Smooth muscle cell (in vitro differentiated cells): ENCODE data around the gene ZNF74. TPM values are rescaled to one million over a fixed set of nuclear protein-coding genes. Genes with fewer than 3 reads are reported as not detected.
"Not testable (repeated sequence)": the region's sequence is repeated elsewhere in the genome, so short reads cannot be mapped to it uniquely, and the experiment has no call there.

Experiments
- DNase-seq: peaks from one replicate; lab custom pipeline; 2025; ENCODE audit not compliant: unreplicated experiment; lab: John Stamatoyannopoulos, UW
- H2AFZ ChIP-seq: fragments of 200-600 bp; sonication (generic); 2 replicates; pipeline ENCODE4 v1.6.0; 2016; ENCODE audit warnings: antibody characterized with exemption, low read depth, mild to moderate bottlenecking
- H3F3A ChIP-seq: fragments of 200-600 bp; sonication (generic); 2 replicates; pipeline ENCODE4 v1.6.0; 2017; ENCODE audit warnings: antibody characterized with exemption, low read depth
- H3K27ac ChIP-seq: fragments of 200-600 bp; sonication (generic); 2 replicates; pipeline ENCODE4 v1.5.1; 2016; ENCODE audit warnings: low read depth, mild to moderate bottlenecking
- H3K27me3 ChIP-seq: fragments of 200-600 bp; sonication (generic); 2 replicates; pipeline ENCODE4 v1.6.1; 2016; ENCODE audit warnings: low read depth, mild to moderate bottlenecking
- H3K36me3 ChIP-seq: fragments of 200-600 bp; sonication (generic); 2 replicates; pipeline ENCODE4 v1.5.1; 2016; ENCODE audit warnings: low read depth
- H3K4me1 ChIP-seq: fragments of 200-600 bp; sonication (generic); 2 replicates; pipeline ENCODE4 v1.5.1; 2016; ENCODE audit warnings: low read depth
- H3K4me2 ChIP-seq: fragments of 200-600 bp; sonication (generic); 2 replicates; pipeline ENCODE4 v1.6.0; 2016; ENCODE audit warnings: mild to moderate bottlenecking
- H3K4me3 ChIP-seq: fragments of 200-600 bp; sonication (generic); 2 replicates; pipeline ENCODE4 v1.5.1; 2016; ENCODE audit warnings: mild to moderate bottlenecking
- H3K79me2 ChIP-seq: fragments of 200-600 bp; sonication (generic); 2 replicates; pipeline ENCODE4 v1.6.0; 2016; ENCODE audit warnings: low read depth, mild to moderate bottlenecking
- H3K9ac ChIP-seq: fragments of 200-600 bp; sonication (generic); 2 replicates; pipeline ENCODE4 v1.6.0; 2016; ENCODE audit warnings: low read depth
- H3K9me3 ChIP-seq: fragments of 200-600 bp; sonication (generic); replicated peaks from 2 replicates; pipeline ENCODE4 v1.5.1; 2016; ENCODE audit warnings: low read depth
- H4K20me1 ChIP-seq: fragments of 200-600 bp; sonication (generic); 2 replicates; pipeline ENCODE4 v1.6.0; 2016; ENCODE audit warnings: low read depth
- WGBS: methylation state at CpG from one replicate; pipeline ENCODE4 v1.1.7; 2016; ENCODE audit warnings: low lambda C conversion rate; 5-methylcytosine and 5-hydroxymethylcytosine counted together
- polyA plus RNA-seq: library from polyadenylated mRNA; unstranded; fragments of >200 nt; fragmentation: Nextera tagmentation; extraction: Ambion mirVana; gene quantifications from 2 replicates; pipeline ENCODE4 v1.2.1, GENCODE V29; 2016
- total RNA-seq: library from RNA; depleted of rRNA; stranded (reverse); fragments of >200 nt; gene quantifications from 2 replicates; pipeline ENCODE4 v1.2.3, GENCODE V29; 2014
- TF ChIP-seq, protein P1 (sequence below): fragments of 200-600 bp; sonication (generic); IDR thresholded peaks from 2 replicates; pipeline ENCODE4 v1.5.1; 2017; ENCODE audit warnings: borderline replicate concordance, mild to moderate bottlenecking, antibody characterized with exemption; ENCODE audit not compliant: insufficient read depth, poor library complexity, severe bottlenecking

Gene ZNF74
- total and polyA plus RNA-seq, 2 experiments from 2014 or later, result 11.8 to 14.3 TPM

GRCh38 chr22:20449819-20450550 lies 56.0 kb downstream of the ZNF74 start:
- Histone ChIP-seq H2AFZ (no peak overlapping the region), H3K36me3 (no peaks in the 10 kb centered on the region), H3K27me3 (no peaks in the 10 kb centered on the region), H4K20me1 (no peaks in the 10 kb centered on the region), H3K79me2 (no peaks in the 10 kb centered on the region), H3K4me3 (no peak overlapping the region), H3F3A (no peaks in the 10 kb centered on the region), H3K9me3 (no peaks in the 10 kb centered on the region), H3K9ac (no peak overlapping the region), H3K27ac (no peak overlapping the region), H3K4me1 (no peaks in the 10 kb centered on the region), H3K4me2 (no peak overlapping the region)
- 95% methylated on average over 19 of the region's 19 CpGs for WGBS
- no peak for DNase-seq
- TF ChIP-seq, protein P1, sequence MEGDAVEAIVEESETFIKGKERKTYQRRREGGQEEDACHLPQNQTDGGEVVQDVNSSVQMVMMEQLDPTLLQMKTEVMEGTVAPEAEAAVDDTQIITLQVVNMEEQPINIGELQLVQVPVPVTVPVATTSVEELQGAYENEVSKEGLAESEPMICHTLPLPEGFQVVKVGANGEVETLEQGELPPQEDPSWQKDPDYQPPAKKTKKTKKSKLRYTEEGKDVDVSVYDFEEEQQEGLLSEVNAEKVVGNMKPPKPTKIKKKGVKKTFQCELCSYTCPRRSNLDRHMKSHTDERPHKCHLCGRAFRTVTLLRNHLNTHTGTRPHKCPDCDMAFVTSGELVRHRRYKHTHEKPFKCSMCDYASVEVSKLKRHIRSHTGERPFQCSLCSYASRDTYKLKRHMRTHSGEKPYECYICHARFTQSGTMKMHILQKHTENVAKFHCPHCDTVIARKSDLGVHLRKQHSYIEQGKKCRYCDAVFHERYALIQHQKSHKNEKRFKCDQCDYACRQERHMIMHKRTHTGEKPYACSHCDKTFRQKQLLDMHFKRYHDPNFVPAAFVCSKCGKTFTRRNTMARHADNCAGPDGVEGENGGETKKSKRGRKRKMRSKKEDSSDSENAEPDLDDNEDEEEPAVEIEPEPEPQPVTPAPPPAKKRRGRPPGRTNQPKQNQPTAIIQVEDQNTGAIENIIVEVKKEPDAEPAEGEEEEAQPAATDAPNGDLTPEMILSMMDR, result no peak

DNA sequence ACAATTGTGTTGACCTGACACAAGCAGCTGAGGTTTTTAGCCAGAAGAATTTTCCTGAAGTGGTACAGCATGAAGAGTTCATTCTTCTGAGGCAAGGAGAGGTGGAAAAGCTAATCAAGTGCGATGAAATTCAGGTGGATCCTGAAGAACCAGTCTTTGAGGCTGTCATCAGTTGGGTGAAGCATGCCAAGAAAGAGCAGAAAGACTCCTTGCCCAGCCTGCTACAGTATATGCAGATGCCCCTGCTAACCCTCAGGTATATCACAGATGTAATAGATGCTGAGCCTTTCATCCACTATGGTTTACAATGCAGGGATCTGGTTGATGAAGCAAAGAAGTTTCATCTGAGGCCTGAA lies 56.6 kb downstream of the ZNF74 start:
- Histone ChIP-seq H3K36me3 (no peaks in the 10 kb centered on the region), H3K9ac (no peak overlapping the region), H3F3A (no peaks in the 10 kb centered on the region), H3K27ac (no peak overlapping the region), H3K4me1 (no peaks in the 10 kb centered on the region), H4K20me1 (no peaks in the 10 kb centered on the region), H3K4me2 (no peak overlapping the region), H3K27me3 (no peaks in the 10 kb centered on the region), H2AFZ (no peak overlapping the region), H3K4me3 (no peak overlapping the region), H3K79me2 (no peaks in the 10 kb centered on the region), H3K9me3 (no peaks in the 10 kb centered on the region)
- whole genome bisulfite sequencing, result 100% methylated on average over 1 of the region's 1 CpG
- DNase-seq, result no peak
- TF ChIP-seq, protein P1, result no peak

DNA sequence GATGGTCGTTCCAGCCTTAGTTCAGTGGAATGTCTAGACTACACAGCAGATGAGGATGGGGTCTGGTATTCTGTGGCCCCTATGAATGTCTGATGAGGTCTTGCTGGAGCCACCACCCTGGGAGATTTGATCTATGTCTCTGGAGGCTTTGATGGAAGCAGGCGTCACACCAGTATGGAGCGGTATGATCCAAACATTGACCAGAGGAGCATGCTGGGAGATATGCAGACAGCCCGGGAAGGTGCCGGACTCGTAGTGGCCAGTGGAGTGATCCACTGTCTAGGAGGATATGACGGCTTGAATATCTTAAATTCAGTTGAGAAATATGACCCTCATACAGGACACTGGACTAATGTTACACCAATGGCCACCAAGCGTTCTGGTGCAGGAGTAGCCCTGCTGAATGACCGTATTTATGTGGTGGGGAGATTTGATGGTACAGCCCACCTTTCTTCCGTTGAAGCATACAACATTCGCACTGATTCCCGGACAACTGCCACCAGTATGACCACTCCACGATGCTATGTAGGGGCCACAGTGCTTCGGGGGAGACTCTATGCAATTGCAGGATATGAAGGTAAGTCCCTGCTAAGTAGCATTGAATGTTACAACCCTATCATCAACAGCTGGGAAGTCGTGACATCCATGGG lies 57.3 kb downstream of the ZNF74 start:
- DNase-seq, H3K79me2 ChIP-seq, H3K27me3 ChIP-seq, H2AFZ ChIP-seq, H4K20me1 ChIP-seq, H3K4me3 ChIP-seq, H3K4me2 ChIP-seq, H3K27ac ChIP-seq, H3F3A ChIP-seq, H3K9me3 ChIP-seq, H3K4me1 ChIP-seq, H3K36me3 ChIP-seq, H3K9ac ChIP-seq: not testable (repeated sequence)
- 95% methylated on average over 15 of the region's 15 CpGs for WGBS

DNA sequence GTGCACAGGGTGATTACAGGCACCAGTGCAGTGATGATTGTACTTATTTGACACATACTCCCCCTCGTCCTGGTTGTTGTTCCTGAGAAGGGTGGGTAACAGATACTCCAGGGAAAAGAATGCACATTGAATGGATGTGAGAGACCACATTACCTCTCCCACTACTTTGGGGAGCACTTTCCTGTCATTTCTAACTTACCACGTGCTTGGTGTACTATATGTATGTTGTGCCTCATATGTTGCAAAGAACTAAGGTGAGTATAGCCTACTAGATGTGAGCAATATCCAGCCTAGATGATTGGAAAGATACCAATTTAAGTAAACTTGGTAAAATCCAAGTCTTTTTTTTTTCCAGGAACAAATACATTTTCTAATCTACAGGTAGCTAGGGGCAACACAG lies 58.0 kb downstream of the ZNF74 start:
- TF ChIP-seq, protein P1, result no peak
- no peak for DNase-seq
- no peak overlapping the region for H3K4me2 ChIP-seq

More for the DNA sequence above, 58.0 kb downstream of the ZNF74 start:
- H3K9ac ChIP-seq, result no peak overlapping the region
- 90% methylated on average over 2 of the region's 2 CpGs for WGBS
- H2AFZ ChIP-seq, result no peak overlapping the region
- H4K20me1 ChIP-seq, result no peaks in the 10 kb centered on the region
- no peak overlapping the region for H3K4me3 ChIP-seq
- no peaks in the 10 kb centered on the region for H3K36me3 ChIP-seq
- no peaks in the 10 kb centered on the region for H3K79me2 ChIP-seq
- no peaks in the 10 kb centered on the region for H3K4me1 ChIP-seq
- no peak overlapping the region for H3K27ac ChIP-seq
- H3K9me3 ChIP-seq, result no peaks in the 10 kb centered on the region
- no peaks in the 10 kb centered on the region for H3F3A ChIP-seq
- H3K27me3 ChIP-seq, result no peaks in the 10 kb centered on the region
